ENCODE measurements around the gene OXGR1.
"Not testable (repeated sequence)": the region's sequence is repeated elsewhere in the genome, so short reads cannot be mapped to it uniquely, and the experiment has no call there.

The OXGR1 gene

DNA sequence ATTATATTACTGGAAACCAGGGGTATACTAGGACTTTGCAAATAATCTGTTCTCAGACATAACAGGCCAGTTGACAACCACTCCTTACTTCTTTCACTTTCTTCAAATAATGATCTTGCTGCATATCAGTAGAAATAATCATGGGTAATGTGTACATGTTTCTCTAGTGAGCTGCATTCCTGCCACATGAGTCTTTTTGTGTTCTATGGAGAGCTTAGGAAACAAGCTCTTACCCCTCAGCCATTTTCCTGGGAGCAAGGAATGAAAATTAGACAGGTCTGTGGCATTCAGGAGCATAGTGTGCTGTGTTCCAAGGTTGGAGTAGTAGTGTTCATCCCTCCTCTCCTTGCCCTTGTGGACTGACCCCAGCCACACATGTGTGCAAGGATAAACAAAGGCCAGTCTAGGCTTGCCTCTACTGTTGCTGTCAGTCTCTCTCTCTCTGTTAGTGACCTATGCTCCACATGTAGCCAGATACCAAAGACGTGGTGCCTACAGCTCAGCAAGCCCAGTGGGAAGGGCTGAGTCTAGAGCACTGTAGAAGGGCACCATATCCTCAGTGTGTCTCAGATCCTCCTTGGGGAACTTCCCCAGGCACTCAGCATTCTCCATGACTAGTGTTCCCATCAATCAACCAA is 11.5 kb upstream of the OXGR1 start:
- DNase-seq, result peak; percentile 62

DNA sequence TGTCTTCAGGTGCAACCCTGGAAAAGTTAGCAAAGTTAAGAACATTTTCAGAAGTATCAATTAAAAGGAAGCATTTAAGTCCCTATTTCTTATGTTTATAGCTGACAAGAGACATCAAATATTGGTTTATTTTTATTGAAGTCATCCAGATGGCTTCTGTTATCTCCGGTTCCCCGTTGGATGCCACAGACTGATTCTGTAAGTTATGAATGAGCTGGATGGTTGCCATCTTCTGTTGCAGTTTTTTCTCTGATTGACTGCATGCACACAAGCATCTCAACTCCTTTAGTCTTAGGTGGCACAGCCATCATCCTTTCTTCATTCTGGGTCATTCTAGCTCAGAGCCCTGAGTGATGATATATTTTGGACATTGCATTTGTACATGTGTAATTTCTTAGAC is 10.6 kb upstream of the OXGR1 start:
- no peak for DNase-seq

DNA sequence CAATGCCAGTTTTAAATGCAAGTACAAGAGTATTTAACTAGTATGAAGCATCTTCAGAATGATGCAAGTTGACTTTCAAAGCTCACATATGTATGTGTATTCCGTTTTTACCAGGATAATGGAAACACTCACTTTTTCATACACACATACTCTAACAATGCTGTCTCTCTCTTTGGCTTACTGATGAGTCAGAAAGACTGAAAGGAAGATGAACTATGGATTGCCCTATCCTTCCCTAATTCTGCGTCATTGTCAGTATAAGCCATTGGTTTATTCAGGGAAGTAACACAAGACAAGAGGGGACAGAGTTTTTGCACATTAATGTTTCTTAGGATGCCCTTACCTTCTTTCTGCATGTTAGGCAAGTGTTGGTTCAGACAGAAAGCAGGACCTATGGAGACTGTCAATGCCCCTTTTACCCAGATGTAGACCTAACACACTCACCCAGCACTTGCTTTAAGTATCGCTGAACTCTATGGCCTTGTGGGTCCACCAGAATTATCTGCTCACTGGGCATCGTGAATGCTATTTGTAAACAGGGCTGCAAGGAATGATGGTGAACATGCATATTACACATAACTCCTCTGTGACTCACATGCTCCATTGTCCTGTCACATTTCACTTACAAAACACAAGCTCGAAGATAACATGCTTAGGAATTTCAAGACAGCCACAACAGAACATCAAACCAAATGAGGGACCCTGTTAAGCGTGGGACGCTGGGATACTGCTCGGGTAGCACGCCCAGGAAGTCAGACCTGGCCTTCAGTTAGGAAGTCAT is 10.0 kb upstream of the OXGR1 start:
- peak; percentile 71 for DNase-seq

DNA sequence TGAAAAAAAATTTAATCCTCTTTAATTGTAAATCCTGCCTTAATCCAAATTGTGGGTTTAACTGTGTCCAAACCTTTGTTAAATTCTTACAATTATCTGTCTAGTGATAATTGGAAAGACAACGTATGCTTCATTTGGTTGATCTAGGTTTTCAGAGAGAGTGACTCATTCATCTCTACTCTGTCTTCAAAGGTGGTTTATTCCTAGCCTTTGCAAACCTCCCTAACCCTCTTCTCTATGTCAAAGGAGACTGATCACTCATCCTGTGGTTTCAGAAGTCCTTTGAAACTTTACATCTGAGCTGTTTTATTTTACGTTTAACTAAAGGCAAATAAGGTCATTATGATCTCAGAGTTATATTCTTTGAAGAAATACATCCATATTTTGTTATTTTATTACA is 8.8 kb upstream of the OXGR1 start:
- DNase-seq, result no peak

DNA sequence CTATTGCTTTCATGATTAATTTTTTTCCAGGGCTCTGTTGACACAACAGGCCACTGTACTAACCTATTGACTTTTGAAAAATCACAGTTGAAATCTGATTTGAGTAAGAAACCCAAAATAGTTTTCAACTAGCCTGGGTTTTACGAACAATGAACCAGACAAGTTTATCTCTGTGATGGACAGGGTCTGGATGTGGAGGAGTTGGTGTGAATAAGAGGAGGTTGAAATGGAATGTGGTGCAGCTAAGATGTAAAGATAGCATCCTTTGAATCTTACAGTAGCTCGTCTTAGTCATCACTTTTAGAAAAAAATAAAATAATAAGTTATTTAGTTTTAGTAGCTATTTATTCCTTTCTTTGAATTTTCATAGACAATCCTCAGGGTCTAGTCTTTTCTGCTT is 8.3 kb upstream of the OXGR1 start:
- no peak for DNase-seq

DNA sequence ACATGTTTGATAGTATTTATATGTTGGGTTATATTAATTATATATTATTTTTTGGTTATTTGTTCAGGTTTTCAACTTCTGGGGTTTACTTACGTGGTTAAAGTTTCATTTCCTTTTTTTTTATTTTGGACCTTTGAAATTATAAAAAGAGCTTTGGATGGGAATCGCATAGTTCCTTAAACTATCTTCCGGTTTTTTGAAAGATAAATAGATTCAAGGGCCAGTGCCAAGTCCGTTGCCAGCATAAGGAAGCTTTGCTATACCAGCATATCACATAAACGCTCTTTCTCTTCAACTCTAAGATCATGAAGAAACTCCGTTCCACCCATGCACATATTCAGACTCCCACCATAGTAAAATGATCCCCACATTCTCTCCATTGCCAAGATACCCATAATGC is 7.4 kb upstream of the OXGR1 start:
- DNase-seq, result no peak

DNA sequence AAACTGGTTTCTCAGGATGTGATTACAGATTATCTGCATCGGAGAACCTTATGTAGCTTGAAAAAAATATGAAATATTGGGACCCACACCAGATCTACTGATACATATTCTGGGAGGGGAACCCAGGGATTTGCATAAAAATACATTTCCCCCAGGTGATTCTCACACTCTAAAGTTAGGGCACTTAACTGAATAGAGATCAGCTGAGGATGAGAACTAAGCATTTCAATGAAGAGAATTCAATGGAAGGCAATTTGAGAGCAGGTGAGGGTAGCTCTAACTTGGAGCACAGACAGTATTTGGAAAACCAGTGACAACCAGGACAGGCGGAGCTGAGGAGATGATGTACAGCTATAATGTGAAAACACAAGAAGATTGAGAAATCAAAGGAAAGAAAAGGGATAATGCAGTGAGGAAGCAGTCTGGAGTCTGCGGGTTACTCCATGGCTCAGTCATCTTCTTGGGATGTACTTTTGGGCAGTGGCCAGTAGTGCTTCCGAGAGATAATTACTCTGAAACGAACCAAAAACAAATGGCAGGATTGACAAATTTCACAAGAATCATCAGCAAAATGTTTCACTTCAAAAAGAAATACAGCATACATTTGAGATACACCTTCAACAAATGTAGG is 6.1 kb upstream of the OXGR1 start:
- no peak for DNase-seq

DNA sequence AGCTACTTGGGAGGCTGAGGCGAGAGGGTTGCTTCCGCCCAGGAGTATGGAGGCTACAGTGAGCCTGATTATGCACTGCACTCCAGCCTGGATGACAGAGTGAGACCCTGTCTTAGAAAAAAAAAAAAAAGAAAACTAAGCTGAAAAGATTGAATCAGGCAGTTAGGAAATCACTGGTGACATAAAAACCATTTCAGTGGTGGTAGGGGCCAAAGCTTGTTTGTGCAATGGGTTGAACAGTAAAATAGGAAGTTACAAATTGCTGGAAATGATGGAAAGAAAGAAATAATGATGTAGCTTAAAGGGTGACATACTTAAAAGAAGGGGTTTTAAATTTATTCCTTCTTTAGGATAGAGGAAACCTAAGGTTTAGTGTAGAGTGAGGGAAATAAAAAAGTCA is 4.8 kb upstream of the OXGR1 start:
- DNase-seq, result no peak

DNA sequence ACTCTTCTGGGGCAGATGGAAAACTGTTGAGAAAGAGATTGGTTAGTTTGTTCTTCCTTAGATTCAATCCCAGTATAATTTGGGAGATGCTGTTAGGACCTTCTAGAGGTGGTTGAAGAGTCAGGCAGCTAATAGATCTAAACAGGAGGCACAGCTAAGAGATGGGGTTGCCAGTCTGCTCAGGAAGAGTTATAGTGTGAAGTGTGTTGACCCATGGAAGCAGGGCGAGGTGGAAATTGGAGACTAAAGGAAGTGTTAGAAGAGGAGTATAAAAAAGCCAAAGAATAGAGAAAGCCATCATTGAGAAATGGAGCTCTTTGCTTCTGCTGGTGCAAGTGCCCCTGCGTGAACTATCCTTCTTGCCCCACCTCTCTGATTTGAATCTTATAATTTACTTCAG is 3.8 kb upstream of the OXGR1 start:
- no peak for DNase-seq

DNA sequence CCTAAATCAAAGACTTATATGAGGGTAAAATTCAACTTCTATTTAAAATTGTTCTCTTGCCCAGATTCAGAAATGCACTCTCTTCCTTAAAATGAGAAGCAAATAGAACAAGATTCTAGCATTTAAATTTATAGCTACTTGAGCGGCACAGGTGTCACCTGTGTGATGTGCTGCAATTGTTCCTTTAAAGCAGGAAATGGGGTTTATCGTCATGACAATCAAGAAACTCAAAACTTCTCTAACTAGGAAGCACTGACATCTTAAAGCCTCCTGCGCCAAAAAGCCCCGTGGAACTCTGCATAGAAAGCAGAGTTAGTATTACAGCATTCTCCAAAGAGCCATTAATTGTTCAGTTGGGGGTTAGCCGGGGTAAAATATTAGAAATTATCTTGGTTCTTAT is 2.6 kb upstream of the OXGR1 start:
- no peak for DNase-seq

DNA sequence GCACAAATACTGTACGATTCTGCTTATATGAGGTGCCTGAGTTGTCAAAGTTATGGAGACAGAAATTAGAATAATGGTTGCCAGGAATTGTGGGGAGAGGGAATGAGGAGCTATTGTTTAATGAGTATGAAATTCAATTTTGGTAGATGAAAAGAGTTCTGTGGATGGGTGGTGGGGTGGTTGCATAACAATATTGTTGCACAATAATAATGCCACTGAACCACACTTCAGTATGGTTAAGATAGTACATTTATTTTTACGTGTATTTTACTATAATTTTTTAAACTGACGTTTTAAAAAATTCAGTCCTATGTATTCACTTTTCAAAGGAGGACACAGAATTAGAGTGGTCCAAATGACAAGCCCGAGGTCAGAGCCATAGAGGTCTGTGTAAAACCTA is 1.8 kb upstream of the OXGR1 start:
- no peak for DNase-seq

DNA sequence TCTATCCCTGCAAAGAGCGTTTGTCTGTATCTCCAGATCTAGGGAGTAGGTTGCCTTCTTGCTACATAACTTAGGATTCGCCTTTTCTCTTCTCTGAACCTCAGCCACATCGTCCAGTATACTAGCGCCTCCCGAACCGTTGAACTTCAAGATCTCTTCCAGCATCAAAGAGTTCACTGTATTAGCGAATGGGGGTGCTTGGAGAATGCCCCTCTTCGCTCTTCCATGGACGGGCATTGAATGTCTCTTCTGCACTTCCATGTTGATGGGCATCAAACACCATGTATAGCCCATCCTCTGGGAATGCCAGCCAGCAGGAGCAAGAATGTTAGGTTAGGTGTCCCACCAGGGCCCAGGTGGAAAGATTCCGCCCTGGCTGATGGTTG is 575 bp upstream of the OXGR1 start:
- no peak for DNase-seq

DNA sequence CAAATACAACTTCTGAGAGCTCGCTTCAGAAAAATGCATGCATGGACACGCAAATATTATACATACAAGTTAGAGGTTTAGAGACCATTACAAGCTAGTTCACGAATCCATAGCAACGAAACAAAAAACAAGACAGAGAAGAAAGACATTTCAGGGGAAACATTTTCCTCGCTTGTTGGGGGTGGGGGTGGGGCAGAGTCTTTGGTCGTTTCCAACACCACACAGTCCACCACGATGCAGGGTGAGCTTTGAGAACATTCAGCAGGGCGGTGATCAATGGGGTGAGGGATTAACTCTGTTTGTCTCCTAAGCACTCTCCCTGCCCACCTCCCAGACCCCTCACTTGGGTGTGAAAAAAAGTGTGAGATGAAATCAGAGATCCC is 651 bp downstream of the OXGR1 start:
- no peak for DNase-seq

DNA sequence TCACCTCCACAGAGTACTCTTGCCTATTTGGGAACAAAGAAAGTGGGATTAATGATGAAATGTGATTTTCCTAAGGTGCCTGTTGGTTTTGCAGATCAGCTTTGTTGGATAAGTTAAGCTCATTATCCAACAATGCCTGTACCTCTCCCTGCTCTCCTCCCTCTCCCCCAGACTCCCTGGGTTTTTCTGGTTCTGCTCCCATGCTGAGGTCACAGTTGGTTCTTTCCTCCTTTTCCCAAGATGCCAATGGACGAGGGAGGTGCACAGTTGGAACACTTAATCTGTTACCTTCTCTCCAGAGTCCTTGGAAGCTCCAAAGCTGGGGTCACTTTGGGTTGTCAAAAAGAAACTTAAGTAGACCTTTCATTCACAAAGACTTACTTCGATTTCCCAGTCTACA is 1.6 kb downstream of the OXGR1 start:
- DNase-seq, result no peak

DNA sequence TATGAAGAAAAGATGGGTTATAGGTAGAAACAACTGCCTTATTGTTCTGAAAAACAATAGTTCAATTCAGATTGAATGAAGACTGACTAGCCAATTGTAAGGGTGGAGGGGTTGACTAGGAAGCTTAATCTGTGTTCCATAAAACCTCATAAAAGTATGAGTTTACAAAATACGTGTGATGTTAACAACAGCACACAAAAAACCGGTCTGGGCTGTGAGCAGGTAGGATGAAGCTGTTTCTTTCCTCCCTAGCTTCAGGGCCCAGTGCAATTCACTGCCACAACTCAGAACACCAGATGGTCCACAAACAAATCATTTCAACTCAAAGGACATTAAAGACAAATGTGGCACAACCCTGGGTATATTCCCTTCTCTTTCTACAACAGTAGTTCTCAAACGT is 3.2 kb downstream of the OXGR1 start:
- no peak for DNase-seq

DNA sequence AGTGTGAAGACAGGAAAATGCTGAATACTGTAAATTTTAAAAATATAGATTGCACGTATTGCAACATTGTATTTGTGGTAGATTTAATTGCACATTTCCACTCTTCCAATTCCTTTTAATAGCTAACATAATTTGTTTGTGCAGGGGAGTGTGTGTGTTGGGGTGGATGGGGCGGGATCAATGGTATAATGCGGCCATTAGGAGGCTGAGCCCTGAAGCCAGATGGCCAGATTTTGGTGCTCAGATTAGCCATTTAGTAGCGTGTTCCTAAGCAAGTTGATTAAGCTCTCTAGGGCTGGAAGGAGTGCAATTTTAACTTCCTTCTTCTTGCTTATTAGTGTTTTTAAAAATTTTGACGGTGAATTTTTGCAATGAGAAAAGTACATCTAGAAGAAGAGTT is 5.8 kb downstream of the OXGR1 start:
- no peak for DNase-seq

DNA sequence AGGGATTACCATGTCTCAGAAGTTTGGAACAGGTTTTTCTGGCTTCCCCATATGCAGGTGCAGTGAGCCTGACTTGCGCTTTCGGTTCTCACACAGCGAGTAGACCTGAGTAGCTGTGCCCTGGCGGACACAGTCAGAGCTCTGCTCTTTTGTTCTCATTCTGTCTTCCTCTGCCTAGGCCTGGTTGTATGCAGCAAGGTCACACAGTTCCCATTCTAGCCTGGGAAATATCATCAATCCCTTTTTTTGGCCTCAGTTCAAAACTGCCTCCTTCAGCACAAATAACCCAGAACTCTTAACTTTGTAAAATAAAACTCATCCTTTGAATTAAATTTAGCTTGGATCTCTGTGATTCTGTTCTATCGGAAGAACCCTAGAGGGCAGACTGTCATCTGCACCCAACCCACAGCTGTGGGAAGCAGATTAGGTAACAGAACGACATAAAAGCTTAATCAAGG is 10.2 kb downstream of the OXGR1 start:
- DNase-seq, result no peak

DNA sequence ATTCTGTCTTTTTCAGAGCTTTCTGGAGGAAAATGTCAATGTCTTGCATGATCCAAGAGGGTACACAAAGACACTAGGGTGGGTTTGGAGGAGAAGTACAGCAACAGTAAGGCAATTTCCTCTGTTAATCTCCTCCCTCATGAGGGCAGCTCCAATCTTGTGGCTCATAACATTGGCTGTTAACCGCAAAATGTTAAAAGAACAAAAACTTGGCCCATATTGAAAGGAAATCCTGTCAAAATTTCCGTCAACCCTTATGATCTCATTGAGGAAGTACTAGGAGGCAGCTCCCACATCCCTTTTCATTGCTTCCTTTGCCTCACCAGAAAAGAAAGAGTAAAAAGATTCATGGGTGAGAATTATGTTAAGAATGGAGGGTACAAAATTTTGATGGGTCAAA is 11.6 kb downstream of the OXGR1 start:
- DNase-seq, result no peak

DNA sequence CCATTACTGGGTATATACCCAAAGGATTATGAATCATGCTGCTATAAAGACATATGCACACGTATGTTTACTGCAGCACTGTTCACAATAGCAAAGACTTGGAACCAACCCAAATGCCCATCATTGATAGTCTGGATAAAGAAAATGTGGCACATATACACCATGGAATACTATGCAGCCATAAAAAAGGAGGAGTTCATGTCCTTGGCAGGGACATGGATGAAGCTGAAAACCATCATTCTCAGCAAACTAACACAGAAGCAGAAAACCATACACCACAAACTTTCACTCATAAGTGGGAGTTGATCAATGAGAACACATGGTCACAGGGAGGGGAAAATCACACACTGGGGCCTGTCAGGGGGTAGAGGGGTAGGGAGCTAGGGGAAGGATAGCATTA is 14.4 kb downstream of the OXGR1 start:
- not testable (repeated sequence) for DNase-seq

DNA sequence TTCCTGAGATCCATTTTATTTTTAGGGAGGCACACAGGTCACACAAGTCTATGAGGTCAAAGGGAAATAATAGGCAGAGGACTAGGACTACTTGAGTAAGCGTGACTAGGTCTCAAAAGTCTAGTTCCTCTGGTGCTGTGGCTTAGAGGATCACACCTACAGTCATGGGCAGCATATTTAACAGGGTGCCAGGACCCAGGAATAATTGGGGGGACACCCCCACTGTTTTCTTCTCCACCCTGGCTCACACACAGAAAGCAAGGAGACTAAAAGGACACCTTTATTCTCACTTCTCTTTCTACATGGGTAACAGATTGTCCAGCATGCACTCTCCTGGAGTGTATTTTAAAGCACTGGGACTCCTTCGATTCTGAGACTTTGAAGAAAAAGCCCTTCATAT is 26.2 kb downstream of the OXGR1 start:
- no peak for DNase-seq

DNA sequence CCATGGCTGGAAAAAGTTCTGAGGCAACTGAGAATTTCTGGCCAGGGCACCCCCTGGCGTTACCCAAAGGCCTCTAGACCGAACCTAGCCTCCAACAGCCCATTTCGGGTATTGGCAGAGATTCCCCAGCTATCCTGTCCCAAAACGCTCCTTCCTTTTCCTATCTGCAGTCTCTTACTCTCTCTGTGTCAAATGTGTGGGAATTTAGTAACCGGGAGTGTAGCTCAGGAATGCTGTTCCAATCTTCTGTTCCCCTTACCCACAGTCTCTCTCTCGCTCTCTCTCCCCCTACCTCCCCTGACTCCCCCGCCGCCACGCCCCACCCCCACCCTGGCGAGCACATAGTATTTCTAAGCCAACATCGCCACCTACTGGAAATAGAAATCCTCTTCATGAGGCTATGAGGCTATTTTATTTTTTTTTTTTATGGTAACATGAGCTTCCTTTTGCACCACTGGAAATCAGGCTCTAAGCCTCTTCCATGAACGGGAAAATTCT is 27.0 kb downstream of the OXGR1 start:
- DNase-seq, result no peak

DNA sequence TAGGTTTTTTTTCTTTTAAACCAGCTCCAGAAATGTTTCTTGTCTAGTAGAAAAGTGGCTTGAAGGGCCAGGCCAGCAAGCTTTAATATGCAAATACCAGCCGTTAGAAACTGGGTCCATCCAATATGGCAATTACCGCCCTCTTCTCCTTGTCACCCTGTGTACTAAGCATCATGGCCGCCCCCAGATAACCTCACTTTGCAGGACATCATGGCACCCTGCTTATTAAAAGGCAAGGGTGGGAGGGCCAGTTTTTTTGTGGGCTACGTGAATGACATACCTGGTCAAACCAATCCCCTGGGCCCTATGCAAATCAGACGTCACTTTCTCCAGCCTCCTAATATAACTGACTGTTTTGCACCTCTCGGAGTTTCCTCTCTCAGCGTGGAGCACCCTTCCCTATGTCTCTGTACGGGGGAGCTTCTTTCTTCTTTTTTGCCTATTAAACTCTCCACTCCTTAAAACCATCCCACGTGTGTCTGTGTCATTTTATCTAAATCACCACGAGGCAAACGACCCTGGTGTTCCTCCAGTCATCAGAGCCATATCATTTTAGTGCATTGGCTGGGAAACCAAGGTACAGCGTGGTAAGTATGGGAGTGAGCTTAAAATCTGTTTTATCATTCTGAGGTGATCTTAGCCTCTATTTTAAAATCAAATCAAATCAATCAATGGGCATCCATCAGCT is 27.7 kb downstream of the OXGR1 start:
- DNase-seq, result no peak

DNA sequence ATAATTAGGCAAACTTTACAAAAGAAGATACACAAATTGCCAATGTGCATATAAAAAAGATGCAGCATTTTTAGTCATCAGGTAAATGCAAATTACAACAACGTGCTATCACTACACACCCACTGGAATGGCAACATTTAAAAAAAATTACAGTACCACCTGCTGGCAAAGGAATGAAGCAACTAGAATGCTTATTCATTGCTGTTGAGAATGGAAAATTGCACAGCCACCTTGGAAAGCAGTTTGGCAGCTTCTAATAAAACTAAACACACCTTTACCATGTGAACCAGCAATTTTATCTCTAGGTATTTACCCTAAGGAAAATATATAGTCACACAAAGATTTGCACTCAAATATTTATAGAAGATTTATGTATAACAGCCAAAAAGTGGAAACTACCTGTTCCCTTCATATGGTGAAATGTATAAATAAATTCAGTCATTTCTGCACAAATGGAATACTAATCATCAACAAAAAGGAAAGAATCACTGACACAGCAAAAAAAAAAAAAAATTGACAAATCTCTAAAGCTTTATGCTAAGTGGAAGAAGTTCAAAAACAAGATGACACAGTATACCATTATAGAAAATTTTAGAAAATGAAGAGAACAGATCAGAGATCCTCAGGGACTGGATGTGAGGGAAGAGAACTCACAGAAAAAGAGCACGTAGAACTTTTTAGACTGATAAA is 30.3 kb downstream of the OXGR1 start:
- DNase-seq, result no peak
